Heart left ventricle (tissue), 13 donors: Measurements from ENCODE around the gene SERP1.

Experiments
- CTCF ChIP-seq, 12 donors: fragments of 200-600 bp; sonication (generic) in 4 of 12; IDR thresholded peaks; one replicate each; pipeline versions ENCODE4 v1.5.0 to v1.8.0; 2018 to 2022; ENCODE audit warnings: antibody characterized with exemption in 12 of 12, mild to moderate bottlenecking in 5 of 12
- POLR2A ChIP-seq, 2 donors: fragments of 450-650 bp; IDR thresholded peaks; one replicate each; pipeline ENCODE4 v1.6.1; 2017; ENCODE audit warnings: antibody characterized with exemption in 2 of 2, mild to moderate bottlenecking in 2 of 2, moderate library complexity in 2 of 2
- donor health status: ischemic (EF 13 %, LVEDD 7.1; RV severe dilation, severe dysfunction).
- donor health status: DM: no; HTN: yes; CAD: no.
- donor health status: DM: no; HTN: no; CAD: no.
- donor health status: ischemic (EF 25% LVEDD 6.9; RV normal size, moderate dysfunction).
- donor health status: ischemic (EF 25% LVEDD 5.7; RV mildly dilated, moderate dysfunction).
- donor health status: ischemic (EF 35%, LVEDD 5.7; RV mildly dilated, moderate dysfunction).
- donor health status: nonischemic (EF 11% LVEDD 7.7; RV severe dilation, severe dysfunction).
- donor health status: DM: yes; HTN: yes; CAD: no.
- donor health status: PGD.
- donor health status: ischemic (EF 29% LVEDD 5.4; RV normal size, mild dysfunction).
- donor health status: nonischemic (EF 23%, LVEDD 6.1; RV moderate dilation, normal function).

- TF ChIP-seq POLR2A (IDR thresholded peaks at IDR 0.05), result no peak
- no peak for TF ChIP-seq CTCF (IDR thresholded peaks at IDR 0.05)
These were observed 5.3 kb downstream of the SERP1 start for GRCh38 chr3:150540991-150541390.
